Measurements from ENCODE around the gene WHAMM.
A peak's percentile ranks its signal among the peaks of the same experiment; 100 is the strongest.
"Not testable (repeated sequence)": the region's sequence is repeated elsewhere in the genome, so short reads cannot be mapped to it uniquely, and the experiment has no call there.

The WHAMM gene, protein sequence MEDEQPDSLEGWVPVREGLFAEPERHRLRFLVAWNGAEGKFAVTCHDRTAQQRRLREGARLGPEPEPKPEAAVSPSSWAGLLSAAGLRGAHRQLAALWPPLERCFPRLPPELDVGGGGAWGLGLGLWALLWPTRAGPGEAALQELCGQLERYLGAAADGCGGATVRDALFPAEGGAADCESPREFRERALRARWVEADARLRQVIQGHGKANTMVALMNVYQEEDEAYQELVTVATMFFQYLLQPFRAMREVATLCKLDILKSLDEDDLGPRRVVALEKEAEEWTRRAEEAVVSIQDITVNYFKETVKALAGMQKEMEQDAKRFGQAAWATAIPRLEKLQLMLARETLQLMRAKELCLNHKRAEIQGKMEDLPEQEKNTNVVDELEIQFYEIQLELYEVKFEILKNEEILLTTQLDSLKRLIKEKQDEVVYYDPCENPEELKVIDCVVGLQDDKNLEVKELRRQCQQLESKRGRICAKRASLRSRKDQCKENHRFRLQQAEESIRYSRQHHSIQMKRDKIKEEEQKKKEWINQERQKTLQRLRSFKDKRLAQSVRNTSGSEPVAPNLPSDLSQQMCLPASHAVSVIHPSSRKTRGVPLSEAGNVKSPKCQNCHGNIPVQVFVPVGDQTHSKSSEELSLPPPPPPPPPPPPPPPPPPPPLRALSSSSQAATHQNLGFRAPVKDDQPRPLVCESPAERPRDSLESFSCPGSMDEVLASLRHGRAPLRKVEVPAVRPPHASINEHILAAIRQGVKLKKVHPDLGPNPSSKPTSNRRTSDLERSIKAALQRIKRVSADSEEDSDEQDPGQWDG

GRCh38 chr15:82809308-82810060 lies at the start of gene WHAMM:
WHAMM (plus strand) TSS chr15:82809628; CDS start chr15:82809727, 99 bp downstream.
- DNase-seq = peak; percentile 70 to 90

GRCh38 chr15:82763361-82764116 lies 45.9 kb upstream of the WHAMM start:
- no peak for DNase-seq

- DNase-seq = no peak
Observed at GRCh38 chr15:82764117-82764490, 45.3 kb upstream of the WHAMM start.

DNA sequence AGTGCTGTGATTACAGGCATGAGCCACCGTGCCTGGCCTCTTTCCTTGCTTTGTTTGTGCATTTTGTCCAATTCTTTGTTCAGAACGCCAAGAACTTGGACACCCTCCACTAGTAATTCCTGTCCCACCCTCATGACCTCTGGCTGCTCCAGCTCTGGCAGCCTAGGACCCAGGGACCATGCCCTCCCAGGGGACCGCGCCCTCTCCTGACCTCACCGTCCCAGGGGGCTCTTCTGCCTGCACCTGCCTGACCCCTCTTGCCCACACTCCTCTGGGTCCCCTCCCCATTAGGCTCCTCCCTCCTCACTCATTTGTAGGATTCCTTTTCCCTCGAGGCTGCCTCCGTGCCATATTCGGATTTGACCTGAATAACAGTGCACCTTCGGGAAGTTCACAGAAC lies 44.7 kb upstream of the WHAMM start:
- DNase-seq = no peak

- not testable (repeated sequence) for DNase-seq
Observed at GRCh38 chr15:82766201-82766600, 43.2 kb upstream of the WHAMM start.

DNA sequence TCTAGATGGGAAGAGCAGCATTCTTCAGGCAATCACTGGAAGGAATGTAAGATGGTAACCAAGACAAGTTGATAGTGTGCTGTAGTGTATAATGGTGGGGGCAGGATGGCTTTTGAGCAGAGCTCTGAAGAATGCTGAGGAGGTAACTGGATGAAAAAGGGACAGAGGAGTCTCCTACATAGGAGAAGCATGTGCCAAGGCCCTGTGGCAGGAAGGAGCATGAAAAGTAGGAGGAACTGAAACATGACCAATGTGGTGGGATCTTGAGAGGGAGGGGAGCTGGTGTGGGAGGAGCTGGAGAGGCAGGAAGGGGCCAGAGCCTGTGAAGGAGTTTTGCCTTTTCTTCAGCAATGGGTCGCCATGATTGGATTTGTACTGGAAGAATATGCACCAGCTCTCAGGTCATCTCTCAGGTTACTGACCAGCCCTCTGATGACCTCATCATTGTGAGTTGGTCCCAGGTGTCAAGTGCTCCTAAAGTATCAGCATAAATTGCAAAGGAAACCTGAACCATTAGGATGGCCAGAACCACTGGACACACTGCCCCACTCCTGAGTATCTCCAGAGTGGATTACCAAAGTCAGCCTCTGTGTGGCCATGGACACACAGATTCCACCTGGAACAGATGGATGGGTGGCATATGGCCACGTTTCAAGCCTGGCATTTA lies 42.1 kb upstream of the WHAMM start:
- no peak for DNase-seq

DNA sequence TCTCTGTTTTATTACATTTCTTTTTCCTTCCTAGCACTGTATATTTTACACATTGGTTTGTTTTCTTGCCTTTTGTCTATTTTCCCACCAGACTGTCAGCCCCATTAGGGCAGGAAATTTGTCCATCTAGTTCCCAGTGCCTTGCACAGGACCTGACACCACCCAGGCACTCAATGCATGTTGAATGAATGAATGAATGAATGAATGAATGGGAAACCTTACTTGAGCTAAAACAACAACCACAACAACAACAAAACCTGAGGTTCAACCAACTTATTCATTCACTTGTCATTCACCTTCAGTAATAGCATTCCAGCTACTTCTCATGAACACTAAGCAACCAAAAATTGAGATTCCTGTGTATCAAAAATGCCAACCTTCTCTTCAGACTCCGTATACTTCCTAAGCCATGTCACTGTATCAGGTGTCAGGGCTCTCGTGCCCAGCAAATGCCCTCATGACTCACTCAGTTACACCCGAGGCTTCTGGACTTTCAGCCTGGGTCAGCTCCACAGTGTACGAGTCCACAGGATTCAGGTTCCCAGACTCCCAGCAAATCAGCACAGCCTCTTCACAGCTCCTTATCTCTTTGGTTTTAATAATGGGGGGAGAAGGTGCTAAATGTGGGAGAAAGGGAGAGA lies 40.9 kb upstream of the WHAMM start:
- DNase-seq = no peak

DNA sequence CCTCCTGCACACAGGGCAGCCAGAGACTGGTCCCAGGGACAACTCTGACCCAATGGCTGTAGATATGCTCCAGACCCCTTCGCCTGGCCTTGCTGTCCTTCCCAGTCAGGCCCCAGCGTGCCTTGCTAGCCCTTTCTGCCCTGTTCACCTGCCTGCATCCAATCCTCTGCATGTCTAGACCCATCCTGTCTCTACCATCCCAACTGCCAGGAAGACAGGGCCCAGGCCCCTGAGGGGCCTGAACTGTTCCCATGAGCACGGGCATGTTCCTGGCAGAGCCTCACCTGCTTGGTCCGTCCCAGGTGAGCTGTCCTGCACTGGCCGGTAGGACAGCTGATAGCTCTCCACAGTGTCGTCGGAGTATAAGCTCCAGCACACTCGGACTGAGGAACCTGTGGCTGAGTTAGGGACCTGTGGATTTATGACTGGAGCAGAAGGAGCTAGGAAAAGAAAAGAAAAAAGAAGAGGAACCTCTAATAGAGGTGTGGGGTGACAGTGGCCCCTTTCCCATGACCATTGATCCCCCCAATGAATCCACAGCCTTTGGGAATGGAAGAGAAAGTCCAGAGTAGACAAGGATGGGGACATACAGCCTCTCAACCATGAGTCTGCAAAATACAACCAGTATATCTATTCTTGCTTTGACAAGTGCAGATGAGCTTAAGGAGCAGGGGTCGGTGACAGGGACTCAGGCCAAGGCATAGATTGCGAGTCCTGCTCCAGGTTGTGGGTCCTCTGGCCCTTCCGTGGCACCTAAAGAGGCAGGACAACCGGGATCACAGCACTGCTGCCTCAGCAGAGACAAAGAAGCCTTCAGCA lies 37.4 kb upstream of the WHAMM start:
- DNase-seq = no peak

DNA sequence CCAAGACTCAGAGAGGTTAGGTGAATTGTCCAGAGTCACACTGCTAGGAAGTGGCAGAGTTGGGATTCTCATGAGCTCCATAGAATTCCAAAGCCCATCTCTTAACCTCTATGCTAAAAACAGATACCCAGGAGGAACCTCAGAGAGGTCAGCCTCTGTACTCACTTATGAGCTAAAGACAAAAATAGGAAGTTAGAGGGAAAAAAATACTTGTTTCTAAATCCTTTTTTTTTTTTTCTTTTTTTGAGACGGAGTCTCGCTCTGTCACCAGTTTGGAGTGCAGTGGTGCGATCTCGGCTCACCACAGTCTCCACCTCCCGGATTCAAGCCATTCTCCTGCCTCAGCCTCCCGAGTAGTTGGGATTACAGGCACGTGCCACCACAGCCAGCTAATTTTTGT lies 34.9 kb upstream of the WHAMM start:
- DNase-seq = no peak

DNA sequence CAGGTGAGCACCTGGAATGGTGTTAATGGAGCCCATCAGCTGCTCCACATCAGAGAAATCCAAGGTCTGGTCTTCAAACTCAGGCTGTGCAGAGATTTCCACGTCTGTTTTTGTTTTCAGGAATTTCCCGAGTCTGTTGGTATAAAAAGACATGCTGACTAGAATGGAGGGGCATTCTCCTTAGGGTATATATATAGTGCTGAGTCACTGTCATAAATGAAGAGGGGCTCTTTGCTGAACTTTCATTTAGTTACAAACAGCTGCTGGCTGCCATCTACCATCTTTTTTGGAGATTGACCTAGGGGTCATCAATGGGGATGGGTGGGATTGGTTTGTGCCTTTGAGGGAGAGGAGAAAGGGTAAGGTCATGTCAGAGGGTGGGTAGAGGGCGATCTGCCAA lies 30.7 kb upstream of the WHAMM start:
- DNase-seq = no peak

- DNase-seq = no peak
Observed at GRCh38 chr15:82781349-82781748, 28.1 kb upstream of the WHAMM start.

GRCh38 chr15:82788496-82788895 lies 20.9 kb upstream of the WHAMM start:
- no peak for DNase-seq

DNA sequence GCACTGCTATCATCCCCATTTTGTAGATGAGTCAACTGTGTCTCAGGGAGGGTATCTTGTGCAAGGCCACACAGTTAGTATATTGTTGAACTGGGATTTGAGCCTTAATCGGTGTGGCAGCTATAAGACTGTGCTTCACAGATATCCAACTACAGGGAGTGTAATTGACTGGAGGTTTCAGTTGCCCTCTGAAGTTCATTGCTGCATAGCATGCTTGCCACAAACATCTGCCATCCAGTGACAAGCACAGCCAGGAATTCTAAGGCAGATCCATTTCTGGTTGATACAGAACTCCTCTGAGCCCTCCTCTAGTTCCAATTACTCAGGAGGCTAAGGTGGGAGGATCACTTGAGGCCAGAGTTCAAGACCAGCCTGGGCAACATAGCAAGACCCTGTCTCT lies 19.9 kb upstream of the WHAMM start:
- DNase-seq = no peak

- no peak for DNase-seq
Observed at GRCh38 chr15:82790321-82790720, 19.1 kb upstream of the WHAMM start.

DNA sequence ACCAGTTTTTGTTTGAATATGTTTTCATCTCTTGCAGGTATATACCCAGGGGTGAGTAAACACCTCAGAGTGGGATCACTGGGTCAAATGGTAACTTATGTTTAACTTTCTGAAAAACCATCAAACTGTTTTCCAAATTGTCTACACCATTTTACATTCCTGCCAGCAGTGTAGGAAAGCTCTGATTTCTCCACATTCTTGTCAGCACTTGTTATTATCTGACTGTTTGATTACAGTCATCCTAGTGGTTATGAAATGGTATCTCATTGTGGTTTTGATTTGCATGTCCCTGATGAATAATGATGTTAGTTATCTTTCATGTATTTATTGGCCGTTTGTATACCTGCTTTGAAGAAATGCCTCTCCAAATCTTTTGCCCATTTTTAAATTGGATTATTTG lies 17.4 kb upstream of the WHAMM start:
- DNase-seq = no peak

GRCh38 chr15:82793737-82794136 lies 15.7 kb upstream of the WHAMM start:
- DNase-seq = no peak

- no peak for DNase-seq
Observed at GRCh38 chr15:82798104-82798503, 11.3 kb upstream of the WHAMM start.

- DNase-seq = no peak
Observed at GRCh38 chr15:82798531-82799166, 10.8 kb upstream of the WHAMM start.

DNA sequence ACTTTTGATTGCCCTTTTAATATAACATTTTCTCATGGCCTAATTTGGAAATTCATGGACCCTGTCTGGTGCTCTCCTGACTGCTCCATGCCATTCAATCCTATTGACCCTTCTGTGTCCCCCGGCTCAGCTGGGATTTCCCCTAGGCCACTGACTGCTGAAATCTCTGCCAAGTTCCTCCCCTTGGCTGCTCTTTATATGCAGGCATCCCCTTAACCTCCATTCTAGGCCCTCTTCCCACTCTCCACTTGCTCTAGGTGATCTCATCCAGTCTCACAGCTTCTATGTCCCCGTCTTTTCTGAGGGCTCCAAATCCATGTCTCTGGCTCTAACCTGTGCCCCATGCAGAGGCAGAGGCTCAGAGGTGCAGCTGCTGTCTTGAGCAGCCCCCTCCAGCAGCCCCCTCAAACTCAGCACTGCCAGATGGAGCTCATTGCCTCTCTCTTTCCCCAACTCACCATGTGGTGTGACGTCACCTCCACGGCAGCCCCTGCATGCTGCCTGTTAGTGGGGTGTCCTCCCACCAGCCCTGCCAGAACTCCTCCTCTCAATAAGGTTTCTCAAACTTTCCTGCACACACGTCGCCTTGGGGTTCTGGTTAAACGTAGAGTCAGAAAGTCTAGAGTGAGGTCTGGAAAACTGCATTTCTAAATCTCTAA lies 10.1 kb upstream of the WHAMM start:
- DNase-seq = no peak

- DNase-seq = peak in 1 of 2 donors; percentile 19
Observed at GRCh38 chr15:82802497-82802896, 6.9 kb upstream of the WHAMM start.
